NCI-H2029 treated with DMSO at 0.1 percent for 48 hours (cell line): ENCODE results near the gene LIMA1.
"Not testable (repeated sequence)": the region's sequence is repeated elsewhere in the genome, so short reads cannot be mapped to it uniquely, and the experiment has no call there.

Source experiments
- DNase-seq: peaks from one replicate; lab custom pipeline; 2025; lab: John Stamatoyannopoulos, UW

Gene LIMA1

DNA sequence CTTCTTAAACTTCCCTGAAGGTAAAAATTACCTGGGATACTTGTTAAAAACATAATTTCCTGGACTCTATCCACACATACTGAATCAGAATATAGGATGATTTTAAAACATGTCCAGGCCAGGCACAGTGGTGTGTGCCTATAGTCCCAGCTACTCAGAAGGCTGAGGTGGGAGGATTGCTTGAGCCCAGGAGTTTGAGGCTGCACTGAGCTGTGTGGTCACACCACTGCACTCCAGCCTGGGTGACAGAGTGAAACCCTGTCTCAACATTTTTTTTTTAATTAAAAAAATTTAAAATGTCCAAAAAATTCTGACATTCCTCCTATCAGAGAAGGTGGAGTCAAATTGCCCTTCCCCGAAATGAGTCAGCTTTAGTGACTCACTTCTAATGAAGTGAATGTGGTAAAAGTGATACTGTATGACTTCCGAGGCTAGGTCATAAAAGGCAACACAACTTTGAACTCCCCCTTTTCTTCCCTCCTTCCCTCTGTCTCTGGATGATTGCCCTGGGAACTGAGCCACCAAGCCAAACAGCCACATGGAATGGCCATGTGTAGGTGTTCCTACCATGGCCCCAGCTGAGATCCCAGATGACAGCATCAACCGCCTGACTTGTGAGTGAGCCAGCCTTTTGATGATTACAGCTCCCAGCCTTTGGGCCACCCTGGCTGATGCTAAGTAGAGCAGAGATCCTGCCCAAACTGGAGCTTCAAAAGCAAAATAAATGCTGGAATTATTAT, 36.3 kb downstream of the LIMA1 start:
- no peak for DNase-seq

DNA sequence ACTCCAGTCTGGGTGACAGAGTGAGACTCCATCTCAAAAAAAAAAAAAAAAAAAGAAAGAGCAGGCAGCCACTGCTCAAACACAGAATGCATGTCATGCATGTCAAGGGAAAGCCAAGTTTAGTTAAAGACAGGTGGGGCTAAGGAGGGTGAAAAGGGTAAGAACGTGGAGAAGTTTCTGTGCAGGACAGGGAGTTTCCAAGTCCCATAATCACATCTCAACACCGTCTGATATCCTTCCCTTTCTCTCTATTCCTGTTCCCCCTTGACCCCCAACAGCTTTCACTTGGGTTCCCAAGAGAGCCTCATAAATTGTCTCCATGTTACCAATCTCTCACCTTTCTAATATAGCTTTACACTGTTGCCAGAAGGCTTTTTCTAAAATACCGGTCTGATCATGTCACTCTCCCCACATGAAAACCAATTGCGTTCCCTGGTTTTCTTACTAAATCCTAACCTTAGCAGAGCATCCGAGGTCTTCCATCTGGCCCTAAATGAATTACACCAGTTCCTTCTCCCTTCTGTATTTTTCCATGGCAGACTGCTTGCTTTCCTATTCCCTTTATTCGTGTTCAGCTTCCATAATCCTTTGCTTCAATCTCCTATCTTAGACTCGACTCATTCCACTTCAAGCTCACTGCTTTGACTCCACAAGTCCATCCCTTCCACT, 37.0 kb downstream of the LIMA1 start:
- DNase-seq = no peak

DNA sequence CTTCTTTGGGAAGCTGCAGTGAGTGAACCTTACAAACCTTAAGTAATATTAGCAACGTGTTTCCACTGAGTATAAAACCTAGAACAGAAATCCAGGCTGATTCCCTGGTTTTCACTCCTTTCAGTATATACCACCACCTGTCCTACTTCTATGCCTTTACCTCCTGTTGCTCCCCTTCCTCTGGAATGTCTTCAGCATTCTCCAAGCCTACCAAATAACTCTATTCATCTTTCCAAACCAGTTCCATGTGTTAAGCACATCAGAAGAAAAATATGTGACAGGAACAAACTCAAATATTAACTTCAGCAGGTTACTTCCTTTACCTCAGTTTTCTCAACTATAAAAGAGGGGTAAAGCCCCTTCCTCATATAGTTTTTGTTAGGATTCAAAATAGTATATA, 39.8 kb downstream of the LIMA1 start:
- no peak for DNase-seq

DNA sequence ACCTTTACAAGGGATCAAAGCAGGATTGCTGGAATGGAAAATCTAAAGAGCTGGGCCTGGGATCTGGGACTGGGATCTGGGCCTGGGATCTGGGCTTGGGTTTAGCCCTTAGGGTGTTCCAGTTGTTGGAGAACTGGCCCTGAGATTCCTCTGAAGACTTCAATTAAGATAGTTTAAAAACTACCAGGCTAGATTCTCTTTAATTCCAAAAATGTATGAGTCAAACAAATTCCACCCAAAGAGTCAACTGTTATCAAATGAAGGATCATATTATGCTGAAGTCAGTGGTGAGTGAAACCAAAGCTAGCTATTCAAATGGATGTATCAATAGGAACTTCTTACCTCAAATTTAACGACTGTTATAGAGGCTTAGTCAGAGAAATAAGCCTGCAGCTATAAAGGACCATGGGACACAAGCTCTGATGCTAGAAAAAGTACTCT, 40.5 kb downstream of the LIMA1 start:
- DNase-seq = no peak

DNA sequence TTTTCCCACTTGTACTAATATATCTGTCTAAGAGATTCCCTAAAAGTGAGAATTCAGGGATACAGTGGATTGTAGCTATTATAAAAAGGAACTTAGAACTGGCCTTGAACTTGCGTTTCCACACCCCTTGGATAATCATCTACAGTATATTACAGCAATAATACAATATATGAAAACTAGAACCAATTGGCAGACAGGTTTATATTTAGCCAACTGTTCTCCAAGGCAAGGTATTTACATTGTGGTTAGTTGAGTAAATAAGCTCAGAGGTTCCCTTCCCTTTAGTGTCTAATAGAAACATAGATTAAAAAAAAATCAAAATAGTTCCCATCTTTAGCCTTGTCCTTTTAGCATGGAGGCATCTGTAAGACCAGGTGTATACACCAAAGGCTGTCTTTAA, 42.1 kb downstream of the LIMA1 start:
- DNase-seq = peak; percentile 73

DNA sequence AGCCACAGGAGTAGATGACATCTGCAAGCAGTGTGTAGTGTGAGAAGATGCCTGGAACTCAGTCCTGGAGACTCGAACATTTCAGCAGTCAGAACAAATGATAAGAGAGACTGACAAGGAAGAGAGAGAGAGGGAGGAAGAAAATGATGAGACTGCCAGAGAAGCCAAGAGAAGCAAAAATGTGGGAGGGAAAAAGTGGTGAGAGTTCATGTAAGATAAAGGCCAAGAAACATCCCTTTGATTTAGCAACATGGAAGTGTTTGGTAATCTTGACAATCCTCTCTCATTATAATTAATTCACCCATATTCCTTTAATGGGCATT, 42.6 kb downstream of the LIMA1 start:
- no peak for DNase-seq

DNA sequence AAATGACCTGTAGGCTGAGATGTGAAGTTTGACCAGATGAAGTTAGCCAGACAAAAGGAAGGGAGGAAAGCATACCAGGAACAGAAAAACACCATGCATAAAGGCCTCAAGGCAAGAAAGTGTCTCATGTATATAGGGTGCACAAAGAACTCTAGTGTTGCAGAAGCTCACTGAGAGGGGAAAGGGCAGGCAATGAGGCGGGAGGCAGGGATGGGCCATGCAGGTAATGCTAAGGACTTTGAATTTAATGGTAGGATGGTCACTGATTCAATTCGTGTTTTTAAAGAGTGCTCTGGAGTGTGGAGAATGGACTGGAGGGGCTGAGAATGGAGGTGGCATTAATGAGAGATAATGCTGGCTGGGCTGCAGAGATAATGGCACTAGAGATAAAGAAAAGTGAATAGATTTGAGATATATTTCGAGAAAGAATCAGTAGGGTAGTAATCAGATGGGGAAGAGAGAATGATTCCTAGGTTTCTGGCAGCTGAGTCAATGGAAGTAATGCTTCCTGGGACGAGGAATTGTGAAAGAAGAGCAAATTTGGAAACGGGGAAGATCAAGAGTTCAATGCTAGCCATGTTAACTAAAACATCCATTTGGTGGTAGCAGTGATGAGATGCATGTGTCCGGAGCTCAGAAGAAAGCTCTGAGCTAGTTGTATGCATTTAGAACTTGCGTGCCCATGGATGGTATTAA, 43.1 kb downstream of the LIMA1 start:
- no peak for DNase-seq

DNA sequence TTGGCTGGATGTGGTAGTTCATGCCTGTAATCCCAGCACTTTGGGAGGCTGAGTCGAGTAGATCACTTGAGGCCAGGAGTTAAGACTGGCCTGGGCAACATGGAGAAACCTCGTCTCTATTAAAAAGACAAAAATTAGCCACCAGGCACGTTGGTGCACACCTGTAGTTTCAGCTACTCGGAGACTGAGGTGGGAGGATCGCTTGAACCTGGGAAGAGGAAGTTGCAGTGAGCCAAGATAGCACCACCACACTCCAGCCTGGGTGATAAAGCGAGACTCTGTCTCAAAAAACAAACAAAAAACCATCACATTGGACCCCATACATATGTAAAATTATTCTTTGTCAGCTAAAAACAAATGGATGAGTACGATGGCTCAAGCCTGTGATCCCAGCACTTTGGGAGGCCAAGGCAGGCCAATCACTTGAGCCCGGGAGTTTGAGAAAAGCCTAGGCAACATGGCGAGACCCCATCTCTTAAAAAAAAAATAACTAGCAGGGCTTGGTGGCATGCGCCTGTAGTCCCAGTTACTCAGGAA, 43.9 kb downstream of the LIMA1 start:
- DNase-seq = no peak

DNA sequence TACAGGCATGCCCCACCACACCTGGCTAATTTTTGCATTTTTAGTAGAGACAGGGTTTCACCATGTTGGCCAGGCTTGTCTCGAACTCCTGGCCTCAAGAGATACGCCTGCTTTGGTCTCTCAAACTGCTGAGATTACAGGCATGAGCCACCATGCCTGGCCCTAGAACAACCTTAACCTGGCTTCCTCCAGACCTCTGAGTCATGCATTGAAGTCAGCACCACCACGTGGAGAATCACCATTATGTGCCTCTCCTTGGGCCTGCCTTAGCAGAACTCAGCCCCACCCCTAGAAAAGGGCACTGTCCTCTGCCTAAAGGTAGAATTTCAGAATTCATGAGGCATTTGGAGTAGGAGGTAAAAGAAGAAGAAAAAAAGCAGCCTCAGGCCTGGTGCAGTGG, 49.0 kb downstream of the LIMA1 start:
- no peak for DNase-seq

DNA sequence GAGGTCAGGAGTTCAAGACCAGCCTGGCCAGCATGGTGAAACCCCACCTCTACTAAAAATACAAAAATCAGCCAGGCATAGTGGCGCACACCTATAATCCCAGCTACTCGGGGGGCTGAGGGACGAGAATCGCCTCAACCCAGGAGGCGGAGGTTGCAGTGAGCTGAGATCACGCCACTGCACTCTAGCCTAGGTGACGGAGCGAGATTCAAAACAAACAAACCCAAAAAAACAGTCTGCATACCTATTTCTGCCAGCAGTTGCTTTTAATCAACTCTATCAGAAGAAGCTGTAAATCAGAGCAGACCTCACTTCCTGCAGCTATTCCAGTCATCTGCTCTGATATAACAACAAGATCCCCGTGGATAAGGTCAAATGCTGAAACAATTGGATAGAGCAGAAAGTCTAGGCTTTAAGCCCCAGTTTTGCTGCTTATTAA, 50.5 kb downstream of the LIMA1 start:
- DNase-seq = no peak

DNA sequence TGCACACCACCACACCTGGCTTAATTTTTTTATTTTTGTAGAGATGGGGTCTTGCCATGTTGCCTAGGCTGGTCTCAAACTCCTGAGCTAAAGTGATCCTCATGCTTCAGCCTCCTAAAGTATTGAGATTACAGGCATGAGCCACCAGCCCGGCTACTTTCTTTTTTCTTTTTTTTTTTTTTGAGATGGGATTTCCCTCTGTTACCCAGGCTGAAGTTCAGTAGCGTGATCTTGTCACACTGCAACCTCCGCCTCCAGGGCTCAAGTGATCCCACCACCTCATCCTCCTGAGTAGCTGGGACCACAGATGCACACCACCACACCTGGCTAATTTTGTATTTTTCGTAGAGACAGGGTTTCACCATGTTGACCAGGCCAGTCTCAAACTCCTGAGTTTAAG, 51.1 kb downstream of the LIMA1 start:
- DNase-seq = no peak

DNA sequence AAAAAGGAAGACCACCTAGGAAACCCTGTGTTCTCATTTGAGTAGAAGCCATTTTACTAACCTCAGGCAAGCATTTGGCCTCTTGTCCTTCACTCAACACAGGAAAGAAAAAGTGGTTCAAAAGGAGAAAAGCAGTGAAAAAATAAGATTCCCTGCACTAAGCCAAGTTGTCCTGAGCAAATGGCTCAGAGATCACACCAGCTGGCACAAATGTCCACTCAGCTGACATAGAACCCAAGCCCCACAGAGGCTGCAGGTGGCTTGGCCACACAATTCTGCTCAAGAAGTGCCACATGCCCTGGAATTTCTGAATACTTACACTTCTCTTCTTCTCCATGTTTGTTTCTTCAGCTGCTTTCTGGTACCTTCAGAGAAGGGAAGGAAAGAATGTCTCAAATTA, 52.0 kb downstream of the LIMA1 start:
- DNase-seq = no peak

DNA sequence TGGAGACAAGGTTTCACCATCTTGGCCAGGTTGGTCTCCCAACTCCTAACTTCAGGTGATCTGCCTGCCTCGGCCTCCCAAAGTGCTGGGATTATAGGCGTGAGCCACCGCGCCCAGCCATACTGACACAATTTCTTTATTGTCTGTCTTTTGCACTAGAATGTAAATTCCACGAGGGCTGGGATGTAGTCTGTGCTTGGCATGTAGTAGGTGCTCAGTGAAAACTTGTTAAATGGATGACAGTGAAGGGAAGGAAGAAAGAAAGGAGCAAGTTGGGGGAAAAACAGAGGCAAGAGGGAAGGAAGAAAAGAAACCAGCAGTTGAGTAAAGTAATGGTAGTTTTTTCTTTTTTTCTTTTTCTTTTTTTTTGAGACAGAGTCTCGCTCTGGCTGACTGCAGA, 53.1 kb downstream of the LIMA1 start:
- DNase-seq = no peak

DNA sequence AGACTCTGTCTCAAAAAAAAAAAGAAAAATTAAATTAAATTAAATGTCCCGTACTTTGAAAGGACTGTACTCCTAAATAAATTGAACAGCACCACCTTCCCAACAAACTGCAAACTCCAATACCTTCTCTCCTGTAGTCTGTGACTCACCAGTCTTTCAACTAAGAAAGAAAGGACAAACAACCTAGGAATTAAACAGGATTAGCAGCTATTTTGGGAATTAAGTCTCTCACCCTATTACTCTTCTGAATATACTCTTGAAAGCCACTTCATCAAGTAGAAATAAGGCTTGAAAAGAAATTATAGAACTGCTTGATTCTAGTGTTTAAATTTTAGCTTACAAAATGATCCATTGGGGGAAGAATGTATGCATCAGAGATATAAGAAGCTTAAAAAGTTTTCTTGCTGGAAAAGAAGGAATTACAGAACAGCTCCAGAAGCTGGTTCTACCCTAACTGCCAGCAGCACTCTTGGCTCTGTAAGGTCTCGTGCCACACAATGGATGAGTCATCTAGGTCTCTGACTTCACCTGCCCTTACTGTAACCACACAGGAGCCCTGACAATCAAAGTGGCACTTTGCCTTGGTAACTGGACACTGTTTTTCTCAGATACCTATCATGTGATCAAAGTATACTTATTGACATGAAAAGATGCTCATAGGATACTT, 59.2 kb downstream of the LIMA1 start:
- peak; percentile 97 for DNase-seq

DNA sequence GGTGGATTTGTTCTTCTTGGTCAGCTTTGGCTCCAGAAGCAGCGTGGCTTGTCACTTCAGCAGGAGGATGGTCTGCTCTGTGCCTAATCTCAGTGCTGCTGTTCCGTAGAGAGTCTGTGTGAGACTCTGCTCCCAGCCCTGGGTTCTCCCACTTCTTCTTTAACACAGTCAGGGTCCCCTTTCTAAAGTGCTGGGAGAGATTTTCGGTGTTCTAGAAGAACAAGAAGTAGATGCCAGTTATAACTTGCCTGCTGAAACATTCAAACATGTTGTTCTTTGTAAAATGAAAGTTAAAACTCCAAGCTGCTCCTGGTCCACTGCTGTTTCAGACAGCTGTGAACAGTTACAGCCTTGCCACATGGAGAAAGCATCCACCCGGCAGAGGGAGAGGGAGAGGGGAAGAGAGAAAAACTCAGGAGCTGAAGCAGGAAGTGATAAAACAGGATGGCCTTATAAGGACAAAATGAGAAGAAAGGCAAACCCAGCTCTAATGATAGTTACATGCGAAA, 61.0 kb downstream of the LIMA1 start:
- DNase-seq = peak; percentile 74

DNA sequence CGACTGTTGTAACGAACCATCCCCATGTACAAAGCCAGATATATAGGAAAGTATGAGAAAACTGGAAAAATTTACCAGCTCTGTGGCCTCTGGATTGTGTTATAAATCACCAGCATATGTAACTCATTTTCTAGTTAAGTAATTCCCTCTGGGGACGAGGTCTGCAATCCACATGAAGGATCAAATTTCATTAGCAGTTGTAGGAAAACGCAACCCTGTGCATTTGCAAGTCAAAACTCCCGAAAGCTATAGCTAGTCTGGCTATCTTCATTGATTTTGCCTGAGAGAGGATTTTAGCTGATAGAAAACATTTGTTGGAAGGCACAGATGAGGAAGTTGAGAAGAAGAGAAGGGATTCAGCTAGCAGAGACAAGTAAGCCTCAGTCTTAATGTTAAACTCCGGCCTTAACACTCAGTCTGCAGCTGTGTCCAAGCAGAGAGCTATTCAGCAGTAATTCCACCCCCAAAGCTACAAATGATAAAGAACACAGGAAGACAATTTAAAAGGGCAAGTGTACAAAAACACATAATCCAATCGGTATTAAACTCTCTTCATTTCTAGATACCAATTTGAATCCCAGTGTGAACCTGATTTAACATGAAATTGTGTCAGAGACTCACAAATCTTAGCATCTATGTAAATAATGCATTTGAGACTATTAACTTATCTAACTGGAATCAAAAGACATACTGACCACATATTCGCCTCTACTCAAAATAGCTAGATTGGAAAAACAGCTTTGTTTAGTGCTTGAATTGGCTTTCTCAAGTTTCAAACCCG, 61.9 kb downstream of the LIMA1 start:
- peak; percentile 54 for DNase-seq

DNA sequence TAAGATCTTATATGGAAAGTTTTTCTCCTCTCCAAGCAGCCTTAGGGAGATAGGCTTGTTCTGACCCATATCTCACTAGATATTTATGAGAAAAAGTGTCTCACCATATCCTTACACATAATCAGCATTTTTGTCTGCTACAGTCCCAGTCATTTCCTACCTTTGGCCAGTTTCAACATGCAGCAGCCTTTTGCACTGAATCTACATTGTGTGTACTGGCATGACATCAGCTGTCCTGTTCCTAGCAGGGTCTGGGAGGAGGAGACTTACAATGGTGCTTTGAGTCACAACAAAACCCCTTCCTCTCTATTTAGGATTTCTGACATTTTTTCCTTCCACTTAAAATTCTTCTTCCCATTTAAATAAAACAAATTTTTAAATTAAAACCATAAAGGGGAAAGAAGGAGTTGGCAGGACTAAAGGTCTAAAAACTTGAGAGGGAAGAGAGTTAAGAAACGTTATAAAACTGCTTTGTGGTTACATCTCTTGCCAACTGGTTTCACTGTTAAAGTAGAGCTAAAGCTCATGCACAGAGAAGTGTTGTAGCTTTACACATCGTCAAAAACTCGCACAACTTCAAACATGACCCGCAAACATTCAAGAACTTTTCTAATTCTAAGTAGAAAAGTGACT, 62.8 kb downstream of the LIMA1 start:
- peak; percentile 13 for DNase-seq

DNA sequence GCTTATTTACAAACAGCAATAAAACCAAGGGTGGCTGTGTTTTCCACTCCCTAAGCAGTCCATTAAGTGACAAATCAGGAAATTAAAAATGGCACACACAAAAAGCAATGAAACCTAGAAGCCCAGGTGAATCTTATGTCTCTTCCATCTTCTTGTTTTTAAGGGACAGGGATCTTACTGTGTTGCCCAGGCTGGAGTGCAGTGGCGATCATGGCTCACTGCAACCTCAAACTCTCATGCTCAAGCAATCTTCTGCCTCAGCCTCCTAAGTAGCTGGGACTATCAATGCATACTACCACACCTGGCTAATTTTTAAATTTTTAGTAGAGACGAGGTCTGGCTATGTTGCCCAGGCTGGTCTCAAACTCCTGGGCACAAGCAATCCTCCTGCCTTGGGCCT, 63.8 kb downstream of the LIMA1 start:
- no peak for DNase-seq

DNA sequence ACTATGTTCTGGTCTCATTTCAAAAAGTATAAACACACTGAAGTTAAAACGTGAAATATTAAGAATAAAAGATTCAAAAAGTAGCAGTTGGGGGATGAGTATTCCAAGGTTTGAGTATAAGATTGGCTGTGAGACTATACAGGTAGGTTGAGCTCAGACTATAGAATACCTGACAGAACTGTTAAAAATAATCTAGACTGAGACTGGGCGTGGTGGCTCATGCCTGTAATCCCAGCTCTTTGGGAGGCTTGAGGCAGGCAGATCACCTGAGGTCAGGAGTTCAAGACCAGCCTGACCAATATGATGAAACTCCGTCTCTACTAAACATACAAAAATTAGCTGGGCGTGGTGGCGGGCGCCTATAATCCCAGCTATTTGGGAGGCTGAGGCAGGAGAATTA, 64.3 kb downstream of the LIMA1 start:
- not testable (repeated sequence) for DNase-seq

DNA sequence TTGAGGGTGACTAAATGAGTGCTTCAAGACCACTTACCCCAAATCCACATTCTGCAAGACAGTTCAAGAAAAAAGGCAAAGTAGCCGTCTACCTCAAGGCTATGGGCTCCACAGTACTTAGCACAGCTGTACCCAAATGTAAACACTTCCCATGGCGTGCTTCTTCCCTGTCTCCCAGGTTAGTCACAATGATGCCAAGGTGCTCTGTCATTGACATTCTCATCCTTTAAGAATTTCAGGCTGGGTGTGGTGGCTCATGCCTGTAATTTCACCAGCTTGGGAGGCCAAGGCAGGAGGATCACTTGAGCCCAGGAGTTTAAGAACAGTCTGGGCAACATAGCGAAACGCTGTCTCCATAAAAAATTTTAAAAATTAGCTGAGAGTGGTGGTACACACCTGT, 64.9 kb downstream of the LIMA1 start:
- DNase-seq = no peak

DNA sequence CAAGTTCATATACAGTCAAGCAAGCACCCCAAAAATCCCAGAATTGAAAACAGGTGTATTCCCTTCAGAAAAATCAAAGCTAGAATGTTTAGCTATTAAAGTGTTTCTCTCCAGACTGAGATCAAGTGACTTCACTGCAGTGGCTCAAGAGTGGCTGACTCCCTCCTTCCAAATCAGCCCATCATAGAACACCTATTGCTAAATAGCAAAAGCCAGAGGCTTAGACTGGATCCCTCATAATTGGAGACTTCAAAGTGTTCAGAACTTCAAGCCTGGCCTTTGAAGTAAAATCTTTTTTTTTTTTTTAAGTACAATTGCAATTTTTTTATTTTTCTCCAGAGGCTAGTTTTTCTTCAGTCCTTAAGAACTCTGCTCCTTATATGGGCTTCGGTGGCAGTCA, 66.1 kb downstream of the LIMA1 start:
- no peak for DNase-seq
